Measurements from ENCODE around the gene EPS8L2. TPM values are rescaled to one million over a fixed set of nuclear protein-coding genes. Genes with fewer than 3 reads are reported as not detected.

Gene EPS8L2
- total and polyA plus RNA-seq, 4 donors, result 24.4 to 138 (median 62.7) TPM

DNA sequence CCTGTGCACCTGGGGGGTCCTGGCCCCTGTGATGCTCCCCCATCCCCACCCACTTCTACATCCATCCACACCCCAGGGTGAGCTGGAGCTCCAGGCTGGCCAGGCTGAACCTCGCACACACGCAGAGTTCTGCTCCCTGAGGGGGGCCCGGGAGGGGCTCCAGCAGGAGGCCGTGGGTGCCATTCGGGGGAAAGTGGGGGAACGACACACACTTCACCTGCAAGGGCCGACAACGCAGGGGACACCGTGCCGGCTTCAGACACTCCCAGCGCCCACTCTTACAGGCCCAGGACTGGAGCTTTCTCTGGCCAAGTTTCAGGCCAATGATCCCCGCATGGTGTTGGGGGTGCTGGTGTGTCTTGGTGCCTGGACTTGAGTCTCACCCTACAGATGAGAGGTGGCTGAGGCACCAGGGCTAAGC is 21.3 kb downstream of the EPS8L2 start:
- TF ChIP-seq, protein P1, sequence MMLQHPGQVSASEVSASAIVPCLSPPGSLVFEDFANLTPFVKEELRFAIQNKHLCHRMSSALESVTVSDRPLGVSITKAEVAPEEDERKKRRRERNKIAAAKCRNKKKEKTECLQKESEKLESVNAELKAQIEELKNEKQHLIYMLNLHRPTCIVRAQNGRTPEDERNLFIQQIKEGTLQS (IDR thresholded peaks at IDR 0.05), result no peak
- TF ChIP-seq EGR1 (IDR thresholded peaks at IDR 0.05; ENCODE audit: low read depth in 2 of 2) (no peak), REST (IDR thresholded peaks at IDR 0.05) (no peak), FOXA2 (IDR thresholded peaks at IDR 0.05) (no peak), RXRA (IDR thresholded peaks at IDR 0.05) (no peak), HNF4A (conservative IDR thresholded peaks at IDR 0.05) (no peak), HNF4G (IDR thresholded peaks at IDR 0.05) (no peak), CTCF (IDR thresholded peaks at IDR 0.05; ENCODE audit: low read depth, low read length, missing input control) (no peak), MAX (IDR thresholded peaks at IDR 0.05) (no peak), RAD21 (IDR thresholded peaks at IDR 0.05) (no peak), NR2F2 (IDR thresholded peaks at IDR 0.05) (no peak)
- TF ChIP-seq, protein P2, sequence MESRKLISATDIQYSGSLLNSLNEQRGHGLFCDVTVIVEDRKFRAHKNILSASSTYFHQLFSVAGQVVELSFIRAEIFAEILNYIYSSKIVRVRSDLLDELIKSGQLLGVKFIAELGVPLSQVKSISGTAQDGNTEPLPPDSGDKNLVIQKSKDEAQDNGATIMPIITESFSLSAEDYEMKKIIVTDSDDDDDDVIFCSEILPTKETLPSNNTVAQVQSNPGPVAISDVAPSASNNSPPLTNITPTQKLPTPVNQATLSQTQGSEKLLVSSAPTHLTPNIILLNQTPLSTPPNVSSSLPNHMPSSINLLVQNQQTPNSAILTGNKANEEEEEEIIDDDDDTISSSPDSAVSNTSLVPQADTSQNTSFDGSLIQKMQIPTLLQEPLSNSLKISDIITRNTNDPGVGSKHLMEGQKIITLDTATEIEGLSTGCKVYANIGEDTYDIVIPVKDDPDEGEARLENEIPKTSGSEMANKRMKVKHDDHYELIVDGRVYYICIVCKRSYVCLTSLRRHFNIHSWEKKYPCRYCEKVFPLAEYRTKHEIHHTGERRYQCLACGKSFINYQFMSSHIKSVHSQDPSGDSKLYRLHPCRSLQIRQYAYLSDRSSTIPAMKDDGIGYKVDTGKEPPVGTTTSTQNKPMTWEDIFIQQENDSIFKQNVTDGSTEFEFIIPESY (IDR thresholded peaks at IDR 0.05), result no peak
- H3K9ac ChIP-seq (ENCODE audit: low read depth in 1 of 2, low read length in 2 of 2), result no peak overlapping the region
- H3K27me3 ChIP-seq (ENCODE audit: control insufficient read depth in 4 of 4, insufficient read depth in 4 of 4, low read length in 3 of 4), result no peaks in the 10 kb centered on the region
- no peaks in the 10 kb centered on the region for H3K9me3 ChIP-seq (ENCODE audit: control insufficient read depth in 4 of 4, low read length in 3 of 4)
- 89% methylated on average over 12 of the region's 12 CpGs for WGBS
- no peak for DNase-seq (ENCODE audit: low spot score)
- no peak overlapping the region for H3K4me3 ChIP-seq (ENCODE audit: low read depth in 1 of 3, low read length in 3 of 3)
- H3K4me1 ChIP-seq (ENCODE audit: control insufficient read depth in 4 of 4, insufficient read depth in 4 of 4, low read length in 3 of 4), result peaks cover 0 to 7% (median 2%) of the 10 kb centered on the region in 4 donors
- peaks cover 2 to 15% (median 11%) of the 10 kb centered on the region in 4 donors for H3K36me3 ChIP-seq (ENCODE audit: control insufficient read depth in 4 of 4, insufficient read depth in 3 of 4, low read depth in 1 of 4, low read length in 3 of 4)
- H3K27ac ChIP-seq (ENCODE audit: low read depth in 1 of 2, low read length in 2 of 2), result no peak overlapping the region

- no peak overlapping the region for H3K4me3 ChIP-seq (ENCODE audit: low read depth in 1 of 3, low read length in 3 of 3)
- peak overlapping the region in 1 of 2 donors; percentile 12 for H3K27ac ChIP-seq (ENCODE audit: low read depth in 1 of 2, low read length in 2 of 2)
- peak; percentile 90 for DNase-seq (ENCODE audit: low spot score)
- peaks cover 0 to 6% (median 2%) of the 10 kb centered on the region in 4 donors for H3K4me1 ChIP-seq (ENCODE audit: control insufficient read depth in 4 of 4, insufficient read depth in 4 of 4, low read length in 3 of 4)
- H3K27me3 ChIP-seq (ENCODE audit: control insufficient read depth in 4 of 4, insufficient read depth in 4 of 4, low read length in 3 of 4), result no peaks in the 10 kb centered on the region
- WGBS, result 35% methylated on average over 31 of the region's 31 CpGs
- H3K36me3 ChIP-seq (ENCODE audit: control insufficient read depth in 4 of 4, insufficient read depth in 3 of 4, low read depth in 1 of 4, low read length in 3 of 4), result peaks cover 2 to 14% (median 8%) of the 10 kb centered on the region in 4 donors
- H3K9me3 ChIP-seq (ENCODE audit: control insufficient read depth in 4 of 4, low read length in 3 of 4), result no peaks in the 10 kb centered on the region
- H3K9ac ChIP-seq (ENCODE audit: low read depth in 1 of 2, low read length in 2 of 2), result peak overlapping the region in 1 of 2 donors; percentile 16
- TF ChIP-seq YY1 (IDR thresholded peaks at IDR 0.05) (no peak), FOXA2 (IDR thresholded peaks at IDR 0.05) (no peak), RAD21 (IDR thresholded peaks at IDR 0.05) (peak; percentile 85 to 91), HNF4G (IDR thresholded peaks at IDR 0.05) (no peak), FOXA1 (IDR thresholded peaks at IDR 0.05) (no peak), TAF1 (conservative IDR thresholded peaks at IDR 0.05) (no peak), HNF4A (conservative IDR thresholded peaks at IDR 0.05) (no peak), JUND (IDR thresholded peaks at IDR 0.05) (no peak), EGR1 (IDR thresholded peaks at IDR 0.05; ENCODE audit: low read depth in 2 of 2) (peak; percentile 77 to 93), RXRA (IDR thresholded peaks at IDR 0.05) (peak in 1 of 2 donors; percentile 59), CTCF (IDR thresholded peaks at IDR 0.05; ENCODE audit: low read depth, low read length, missing input control) (peak; percentile 96), NR2F2 (IDR thresholded peaks at IDR 0.05) (no peak)
- TF ChIP-seq, protein P2 (IDR thresholded peaks at IDR 0.05), result no peak
Measured at GRCh38 chr11:727859-728748, 22.1 kb downstream of the EPS8L2 start.
